ENCODE results near the gene EMCN. TPM values are rescaled to one million over a fixed set of nuclear protein-coding genes. Genes with fewer than 3 reads are reported as not detected.

Gene EMCN
- total RNA-seq, 2 donors from 2014 or later, result 39.4 to 41.5 TPM

DNA sequence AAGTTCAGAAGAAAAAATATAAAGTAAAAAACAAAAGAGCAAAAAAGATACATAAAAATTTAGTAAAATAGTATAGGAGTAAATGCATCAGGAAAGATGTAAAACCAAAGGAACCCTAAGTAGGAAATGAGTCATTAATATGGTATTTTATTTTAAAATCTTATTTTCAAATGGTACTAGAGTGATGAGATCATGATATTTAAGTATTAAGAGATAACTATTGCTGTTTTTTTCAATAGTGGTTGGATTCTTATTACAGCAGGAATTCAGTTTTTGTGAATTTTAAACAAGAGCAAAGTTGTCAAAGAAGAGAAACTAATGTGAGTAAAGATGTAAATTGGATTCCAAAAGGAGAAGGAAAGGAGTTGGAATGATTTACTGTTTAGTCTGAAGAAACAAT lies 20.0 kb downstream of the EMCN start:
- no peak for DNase-seq (ENCODE audit: low spot score)
- intact Hi-C loops (cut with DNase I), result no loop called here

DNA sequence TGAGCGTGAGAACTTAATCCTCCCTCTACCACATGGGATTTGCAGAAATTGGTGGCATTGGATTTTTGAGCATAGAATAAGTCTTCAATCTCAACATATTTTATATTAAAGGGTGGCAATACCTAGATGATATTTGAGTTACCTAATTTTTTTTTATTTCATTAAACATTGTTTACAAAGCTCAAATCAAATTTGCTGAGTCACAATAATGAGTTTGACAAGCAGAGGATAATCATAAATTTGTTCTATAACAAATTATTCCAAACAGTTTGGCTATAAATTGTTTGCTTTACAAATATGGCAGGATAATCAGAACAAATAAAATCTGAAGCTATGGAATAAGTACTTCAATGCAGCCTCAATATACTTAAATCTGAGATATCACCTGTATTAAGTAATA lies 22.7 kb downstream of the EMCN start:
- intact Hi-C loops (cut with DNase I), result no loop called here
- no peak for DNase-seq (ENCODE audit: low spot score)

DNA sequence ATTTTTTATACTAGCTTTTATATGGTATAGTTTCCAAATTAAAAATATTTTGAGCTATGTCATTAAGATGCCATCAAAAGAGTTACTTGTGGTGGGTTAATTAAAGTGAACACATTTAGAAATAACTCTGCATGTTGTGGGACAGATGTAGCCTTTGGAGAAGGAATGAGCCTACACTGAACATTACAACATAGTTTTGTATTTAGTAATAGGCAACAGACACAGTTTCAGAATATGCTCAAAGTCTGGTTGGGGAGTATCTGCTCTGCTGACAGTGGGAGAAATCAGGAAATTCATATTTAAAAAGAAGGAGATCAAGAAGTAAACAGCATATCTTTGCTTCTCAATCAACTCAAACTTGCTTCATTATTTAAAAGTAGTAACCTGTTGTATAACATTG lies 23.7 kb downstream of the EMCN start:
- intact Hi-C loops (cut with DNase I), result no loop called here
- DNase-seq (ENCODE audit: low spot score), result no peak

DNA sequence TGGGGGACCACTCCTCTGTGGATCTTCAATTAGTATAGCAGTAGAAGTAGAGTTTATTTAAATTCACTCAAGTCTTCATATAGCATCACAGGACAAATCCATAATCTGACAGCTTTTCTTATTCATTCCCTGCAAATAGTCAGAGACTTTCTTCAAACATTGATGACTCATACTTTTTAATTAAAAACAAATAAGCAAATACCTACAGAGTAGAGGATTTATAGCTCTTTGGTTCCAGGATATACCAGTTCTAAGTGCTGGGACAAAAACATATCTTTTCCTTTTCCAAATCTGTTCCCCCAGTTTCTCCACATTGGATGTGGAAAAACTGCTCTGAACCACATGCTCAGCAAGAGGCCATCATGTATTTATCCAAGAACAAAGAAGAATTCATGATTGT lies 24.1 kb downstream of the EMCN start:
- intact Hi-C loops (cut with DNase I), result no loop called here
- DNase-seq (ENCODE audit: low spot score), result no peak

DNA sequence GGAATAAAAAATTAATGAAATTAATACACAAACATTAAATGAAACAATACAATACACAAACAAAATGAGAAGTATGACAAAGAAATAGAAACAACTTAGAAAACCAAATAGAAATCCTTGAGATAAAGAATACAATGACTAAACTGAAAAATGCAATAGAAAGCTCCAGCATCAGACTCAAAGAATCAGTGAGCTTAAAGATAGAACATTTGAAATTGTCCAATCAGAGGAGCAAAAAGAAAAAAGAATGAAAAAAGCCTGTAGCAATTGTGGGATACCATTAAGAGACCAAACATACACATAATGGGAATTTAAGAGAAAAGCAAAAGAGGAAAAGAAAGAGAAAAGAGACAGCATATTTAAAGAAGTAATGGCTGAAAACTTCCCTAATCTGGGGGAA lies 25.7 kb downstream of the EMCN start:
- intact Hi-C loops (cut with DNase I), result no loop called here
- no peak for DNase-seq (ENCODE audit: low spot score)

DNA sequence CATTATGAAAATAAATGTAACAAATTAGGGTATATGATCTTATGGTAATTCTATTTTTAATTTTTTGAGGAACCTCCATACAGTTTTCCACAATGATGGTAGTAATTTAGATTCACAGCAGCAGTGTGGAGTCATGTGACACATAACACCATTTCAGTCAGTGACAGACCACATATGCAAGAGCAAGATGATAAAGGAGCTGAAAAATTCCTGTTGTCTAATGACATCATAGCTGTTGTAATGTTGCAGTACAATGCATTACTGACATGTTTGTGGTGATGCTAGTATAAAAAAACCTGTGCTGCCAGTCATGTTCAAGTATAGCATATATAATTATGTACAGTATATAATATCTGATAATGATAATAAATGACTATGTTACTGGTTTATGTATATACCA lies 28.5 kb downstream of the EMCN start:
- intact Hi-C loops (cut with DNase I), result no loop called here
- DNase-seq (ENCODE audit: low spot score), result no peak

DNA sequence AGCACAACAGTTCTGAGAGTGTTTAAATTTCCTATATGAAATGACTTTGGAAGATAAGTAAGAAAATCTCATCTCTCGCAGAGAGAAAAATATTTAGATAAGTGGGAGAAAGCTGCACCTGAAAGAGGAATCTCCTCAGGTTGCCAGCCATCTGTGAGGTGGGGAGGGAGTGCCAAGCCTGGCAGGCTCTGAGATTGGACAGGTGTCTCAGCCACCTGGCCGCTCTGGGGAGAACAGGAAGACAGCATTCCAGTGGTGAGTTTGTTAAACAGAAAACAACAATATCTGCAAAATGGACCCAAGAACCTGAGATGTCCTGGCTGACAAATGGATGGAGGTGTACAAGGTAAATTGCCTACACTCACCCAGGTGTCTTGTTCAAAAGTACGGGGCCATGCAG lies 31.3 kb downstream of the EMCN start:
- intact Hi-C loops (cut with DNase I), result no loop called here
- no peak for DNase-seq (ENCODE audit: low spot score)

DNA sequence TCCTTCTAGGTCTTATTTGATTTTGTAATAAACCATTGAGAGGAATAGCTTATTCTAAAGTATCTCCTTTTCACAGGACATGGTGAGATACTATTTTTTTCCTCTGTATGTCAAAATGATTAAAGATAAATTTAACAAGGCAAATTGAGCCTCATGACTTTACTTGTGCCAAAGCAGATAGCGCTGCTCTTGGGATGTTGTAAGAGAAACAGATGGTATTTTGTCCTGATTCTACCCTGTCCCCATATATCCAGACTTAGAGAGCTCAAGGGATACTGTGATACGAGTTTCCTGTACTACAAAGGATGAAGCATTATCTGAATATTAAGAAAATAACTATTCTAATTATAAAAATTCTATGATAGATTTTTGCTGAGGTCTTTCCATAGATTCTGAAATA lies 34.0 kb downstream of the EMCN start:
- no peak for DNase-seq (ENCODE audit: low spot score)

DNA sequence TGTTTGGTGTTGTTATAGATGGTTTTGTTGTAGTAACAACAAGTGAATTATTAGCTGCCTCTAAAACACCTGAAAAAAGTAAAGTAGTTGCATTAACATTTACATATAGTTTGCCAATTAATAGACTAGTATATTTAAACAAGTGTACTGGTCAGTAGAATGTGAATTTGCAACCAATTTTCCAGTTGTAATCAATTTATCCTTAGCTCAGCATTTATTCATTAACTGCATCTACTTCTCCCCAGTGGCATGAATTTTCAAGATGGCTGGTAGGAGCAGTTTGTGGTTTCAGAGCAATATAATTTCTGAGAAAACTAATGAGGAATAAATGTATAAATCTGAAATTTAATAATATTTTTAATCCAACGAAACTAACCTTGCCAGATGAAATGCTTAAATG lies 37.9 kb downstream of the EMCN start:
- intact Hi-C loops (cut with DNase I), result no loop called here
- DNase-seq (ENCODE audit: low spot score), result no peak

More for the DNA sequence above, 34.0 kb downstream of the EMCN start:
- intact Hi-C loops (cut with DNase I), result no loop called here

DNA sequence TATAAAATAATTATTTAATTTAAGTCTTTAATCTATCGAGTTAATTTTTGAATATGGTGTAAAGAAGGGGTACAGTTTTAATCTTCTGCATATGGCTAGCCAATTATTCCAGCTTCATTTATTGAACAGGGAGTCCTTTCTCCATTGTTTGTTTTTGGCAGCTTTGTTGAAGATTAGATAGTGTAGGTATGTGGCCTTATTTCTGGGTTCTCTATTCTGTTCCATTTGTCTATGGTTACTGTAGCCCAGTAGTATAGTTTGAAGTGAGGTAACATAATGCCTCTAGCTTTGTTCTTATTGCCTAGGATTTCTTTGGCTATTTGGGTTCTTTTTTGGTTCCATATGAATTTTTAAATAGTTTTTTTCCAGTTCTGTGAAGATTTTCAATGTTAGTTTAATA lies 48.3 kb downstream of the EMCN start:
- intact Hi-C loops (cut with DNase I), result no loop called here
- DNase-seq (ENCODE audit: low spot score), result no peak

DNA sequence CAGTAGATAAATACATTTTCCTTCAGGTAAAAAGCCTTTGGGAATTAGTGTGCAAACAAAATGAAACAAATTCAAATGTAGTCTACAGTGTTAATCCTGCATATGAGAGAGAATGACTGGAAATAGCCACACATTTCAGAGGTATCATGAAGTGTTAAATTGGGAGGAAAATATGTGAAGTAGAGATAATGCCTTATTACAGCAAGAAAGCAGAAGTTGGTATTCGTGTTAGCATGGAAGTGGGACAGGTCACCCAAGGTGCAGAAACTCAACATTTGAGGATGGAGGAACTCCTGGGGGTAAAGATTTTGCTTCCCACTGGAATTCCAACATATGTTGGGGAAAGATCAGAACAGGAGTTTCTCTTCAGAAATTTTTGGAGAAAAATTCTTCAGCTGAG lies 51.3 kb downstream of the EMCN start:
- intact Hi-C loops (cut with DNase I), result no loop called here
- no peak for DNase-seq (ENCODE audit: low spot score)

DNA sequence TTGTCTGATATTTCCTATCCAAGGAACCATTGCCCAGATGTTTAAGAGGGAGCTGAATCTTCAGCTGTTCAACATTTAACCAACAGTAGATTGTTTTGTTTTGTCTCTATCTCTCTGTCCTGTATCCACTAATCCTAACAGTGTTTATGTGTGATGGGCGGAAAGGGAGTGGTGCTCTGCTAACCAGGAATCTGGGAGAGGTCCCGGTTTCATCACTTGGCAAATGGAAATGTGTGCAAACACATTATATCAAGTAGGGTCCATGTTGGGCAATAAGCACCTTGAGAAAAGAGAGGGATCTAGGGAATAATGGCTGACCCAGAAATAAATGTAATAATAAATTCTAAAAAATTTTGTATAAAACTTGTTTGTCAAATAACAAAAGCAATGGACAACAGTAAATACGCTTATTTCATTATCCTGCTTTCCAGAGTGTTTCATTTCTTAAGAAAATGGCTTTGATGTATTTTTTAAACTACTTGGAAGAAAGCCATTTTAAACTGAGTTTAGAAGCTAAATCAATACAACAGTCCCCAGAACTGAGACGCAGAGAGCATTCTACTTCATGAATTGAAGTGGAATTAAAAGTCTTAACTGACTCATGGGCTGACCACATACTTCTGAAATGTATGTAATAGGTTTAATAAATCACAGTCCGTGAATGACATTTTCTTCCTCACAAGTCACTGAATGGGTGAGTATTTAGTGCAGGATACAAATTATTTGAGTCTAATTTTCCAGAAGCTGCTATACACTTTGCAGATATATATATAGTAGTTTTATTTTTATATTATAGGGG lies 55.8 kb downstream of the EMCN start:
- intact Hi-C loops (cut with DNase I), result no loop called here
- DNase-seq (ENCODE audit: low spot score), result no peak

DNA sequence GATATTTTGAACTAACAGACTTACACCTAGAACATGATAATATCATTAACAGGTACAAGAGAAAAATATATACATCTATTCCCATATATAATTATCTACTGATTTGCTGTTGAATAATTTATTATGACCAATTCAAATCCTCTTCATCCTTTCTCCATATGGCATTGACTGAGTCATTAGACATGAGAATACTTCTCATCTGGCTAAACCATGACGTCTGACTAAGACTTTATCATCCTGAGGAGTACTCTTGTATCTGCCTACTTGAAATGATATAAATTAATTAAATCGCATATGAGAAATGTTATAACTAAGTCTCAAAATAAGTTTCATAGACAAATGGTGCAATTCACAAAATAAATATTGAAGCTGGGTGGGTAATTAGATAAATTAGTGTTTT lies 67.4 kb downstream of the EMCN start:
- intact Hi-C loops (cut with DNase I), result no loop called here
- DNase-seq (ENCODE audit: low spot score), result no peak

DNA sequence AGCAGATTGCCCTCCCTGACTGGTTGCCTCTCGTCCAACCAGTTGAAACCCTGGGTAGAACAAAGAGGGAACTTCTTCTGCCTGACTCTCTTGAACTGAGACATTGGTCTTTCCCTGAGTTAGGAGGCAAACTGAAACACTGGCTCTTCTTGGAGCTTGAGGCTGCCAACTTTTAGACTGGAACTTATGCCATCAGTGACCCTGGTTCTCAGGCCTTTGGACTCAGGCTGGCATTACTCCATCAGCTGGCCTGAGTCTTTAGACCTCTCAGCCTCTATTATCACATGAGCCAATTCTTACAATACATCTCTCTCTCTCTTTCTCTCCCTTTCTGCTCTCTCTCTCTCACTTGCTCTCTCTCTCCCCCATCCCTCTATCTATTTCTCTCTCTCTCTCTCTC lies 86.4 kb downstream of the EMCN start:
- no peak for DNase-seq (ENCODE audit: low spot score)
- intact Hi-C loops (cut with DNase I), result no loop called here

DNA sequence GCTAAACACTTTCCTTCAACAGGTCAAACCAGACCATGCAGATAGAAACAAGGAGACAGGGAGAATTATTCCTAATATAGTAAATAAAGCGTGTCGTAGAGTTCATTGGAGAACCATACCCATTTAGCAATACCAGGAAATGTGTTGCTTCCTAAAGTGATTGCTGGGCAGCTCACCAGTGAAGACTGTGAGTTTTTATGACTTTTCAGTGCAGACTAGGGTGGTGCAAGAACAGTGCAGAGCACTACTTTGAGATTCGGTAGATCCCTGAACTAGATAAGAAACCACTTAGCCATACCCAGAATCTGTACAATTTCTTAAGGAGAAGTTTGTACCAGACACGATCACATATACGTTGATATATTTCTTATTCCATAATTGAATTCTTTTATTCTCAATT lies 87.4 kb downstream of the EMCN start:
- no peak for DNase-seq (ENCODE audit: low spot score)
- intact Hi-C loops (cut with DNase I), result no loop called here

DNA sequence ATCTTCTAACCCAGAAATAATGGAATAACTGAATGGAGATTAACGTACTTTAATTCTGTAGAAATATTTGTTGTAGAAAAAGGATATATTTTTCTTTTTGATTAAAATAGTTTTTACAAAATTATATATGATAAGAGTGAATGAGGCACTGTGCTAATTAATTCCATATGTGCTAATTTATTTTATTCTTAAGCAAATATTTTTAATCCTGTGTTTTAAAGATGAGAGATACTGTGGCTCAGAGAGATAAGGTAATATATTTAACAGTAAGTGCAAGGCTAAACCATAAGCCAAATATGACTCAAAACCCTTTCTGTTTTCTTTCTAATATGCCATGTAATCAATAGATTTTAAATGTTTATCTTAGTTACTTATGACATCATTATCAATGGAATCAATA lies 88.2 kb downstream of the EMCN start:
- intact Hi-C loops (cut with DNase I), result no loop called here

DNA sequence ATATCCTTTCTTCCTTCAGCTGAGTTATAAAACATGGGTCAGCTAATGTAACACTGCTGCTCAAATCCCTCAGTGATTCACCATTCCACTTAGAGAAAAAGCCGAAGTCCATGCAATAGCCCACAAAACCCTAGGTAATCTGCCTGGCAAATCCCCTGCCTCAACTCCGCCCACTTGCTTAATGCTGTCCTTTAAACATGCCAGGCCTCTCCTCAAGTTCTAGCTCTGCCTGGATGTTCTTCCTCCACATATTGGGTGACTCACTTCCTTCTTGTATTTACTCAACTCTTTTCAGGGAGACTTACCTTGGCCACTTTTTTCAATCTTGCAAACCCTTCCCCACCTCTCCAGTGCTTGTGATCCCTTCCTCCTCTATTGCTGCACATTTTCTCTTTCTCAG lies 89.8 kb downstream of the EMCN start:
- intact Hi-C loops (cut with DNase I), result no loop called here
- DNase-seq (ENCODE audit: low spot score), result no peak

More for the DNA sequence above, 88.2 kb downstream of the EMCN start:
- DNase-seq (ENCODE audit: low spot score), result no peak

DNA sequence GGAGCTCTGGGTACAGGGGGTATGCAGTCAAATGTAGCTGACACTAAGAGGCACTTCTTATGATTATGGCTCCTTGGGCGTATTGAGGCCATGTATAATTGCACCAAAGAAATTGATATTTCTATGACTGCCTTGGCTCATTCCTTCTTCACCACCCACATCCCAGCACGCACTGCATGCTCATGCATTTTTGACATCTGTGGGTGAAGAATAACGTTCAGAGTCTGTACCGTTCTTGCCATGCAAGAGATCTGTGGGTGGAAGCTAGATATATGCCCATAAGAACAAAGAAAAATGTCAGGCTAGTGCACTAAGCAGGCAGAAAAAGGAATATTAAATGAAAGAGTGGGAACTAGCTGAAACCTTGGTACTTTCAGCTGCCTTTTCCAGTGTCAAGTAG lies 93.4 kb downstream of the EMCN start:
- intact Hi-C loops (cut with DNase I), result no loop called here
- no peak for DNase-seq (ENCODE audit: low spot score)

DNA sequence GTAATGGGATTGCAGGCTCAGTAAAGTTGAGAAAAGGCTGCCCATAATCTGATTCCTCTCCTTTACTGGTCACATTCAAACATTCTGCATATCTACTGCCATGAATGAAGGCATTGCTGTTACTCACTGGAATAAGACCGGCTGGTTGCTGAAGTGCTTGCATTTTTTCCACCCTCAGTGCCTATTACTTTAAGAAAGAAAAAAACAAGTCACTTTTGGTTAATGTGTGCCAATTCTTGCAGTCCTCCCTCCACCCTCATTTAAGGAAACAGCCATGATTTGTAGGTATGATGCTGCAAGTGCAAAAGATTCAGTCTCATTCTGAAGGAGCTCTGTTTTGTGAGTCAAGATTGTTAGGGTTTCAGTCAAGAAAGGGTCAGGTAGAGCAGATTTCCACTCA lies 94.9 kb downstream of the EMCN start:
- intact Hi-C loops (cut with DNase I), result no loop called here
- DNase-seq (ENCODE audit: low spot score), result no peak

DNA sequence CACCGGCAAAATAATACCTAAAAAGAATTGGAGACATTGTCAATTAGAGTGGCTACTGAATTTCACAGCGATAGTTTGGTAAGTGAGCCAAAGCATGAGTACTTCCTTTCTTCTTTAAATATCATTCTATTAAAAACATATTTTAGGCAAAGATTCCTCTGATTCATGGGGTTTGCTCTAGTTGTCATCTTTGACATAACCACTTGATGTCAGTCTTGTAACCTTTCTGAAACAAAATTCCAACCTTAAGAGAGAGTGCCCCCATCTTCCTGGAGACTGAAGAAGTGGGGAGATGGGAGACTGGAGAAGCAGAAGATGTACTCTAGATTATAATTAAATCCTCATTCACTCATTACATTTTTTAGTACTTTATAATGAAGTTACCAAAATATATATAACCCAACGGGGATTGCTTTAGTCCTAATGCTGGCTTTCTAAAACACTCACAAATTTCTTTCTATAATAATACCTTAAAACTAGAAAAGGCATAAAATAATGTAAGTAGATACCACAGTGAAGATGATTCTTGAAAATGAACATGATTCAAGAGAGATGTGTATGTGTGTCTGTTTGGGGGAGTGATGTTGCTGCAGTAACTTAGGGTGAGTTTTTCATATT lies 96.4 kb downstream of the EMCN start:
- DNase-seq (ENCODE audit: low spot score), result no peak
- intact Hi-C loops (cut with DNase I), result no loop called here

DNA sequence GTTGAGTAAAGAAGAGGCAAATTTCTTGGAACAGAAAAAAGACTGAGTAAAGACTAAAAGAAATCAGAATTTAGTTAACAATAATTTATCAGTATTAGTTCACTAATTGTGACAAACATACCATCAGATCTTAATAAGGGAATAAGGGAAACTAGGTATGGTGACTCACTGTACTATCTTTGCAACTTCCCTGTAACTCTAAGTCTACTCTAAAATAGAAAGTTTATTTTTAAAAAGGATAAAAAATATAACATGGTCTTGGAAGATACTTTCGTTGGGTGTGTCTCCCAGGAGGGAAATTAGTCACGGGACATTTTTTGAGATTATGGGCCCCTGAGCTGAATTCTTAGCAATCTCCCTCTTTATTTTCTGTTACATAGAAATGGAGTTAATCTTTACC lies 97.3 kb downstream of the EMCN start:
- DNase-seq (ENCODE audit: low spot score), result no peak
- intact Hi-C loops (cut with DNase I), result no loop called here

Data from posterior vena cava (tissue), 2 donors.